Naive thymus-derived CD8-positive, alpha-beta T cell (primary cell): ENCODE data around the gene CHRNB4. TPM values are rescaled to one million over a fixed set of nuclear protein-coding genes. Genes with fewer than 3 reads are reported as not detected.

ENCODE experiments used
- ATAC-seq, 2 donors: fragments of 150-1000 bp; cut with Tn5 transposase in 1 of 2; sonication (Bioruptor Pico), chemical (Tn5 transposase) in 1 of 2; 1 replicate in 1 of 2; 2 replicates in 1 of 2; pipeline ENCODE4 v1.10.0; 2021; ENCODE audit warnings: mild to moderate bottlenecking in 2 of 2, moderate library complexity in 2 of 2
- POLR2A ChIA-PET: fragments of 350-600 bp; sonication (Branson Sonifier 250); formaldehyde crosslinking; loops from one replicate; lab custom pipeline; 2021; ENCODE audit warnings: antibody characterized with exemption; lab: Charles Lee
- DNase-seq, 10 donors: peaks; one replicate each; pipeline versions ENCODE4 v3.0.0 to v3.0.0-alpha.2; 2020 to 2022
- H3K27ac Mint-ChIP-seq, 10 donors: one replicate each; pipeline ENCODE4 v1.8.0; 2020 to 2022; ENCODE audit warnings: mild to moderate bottlenecking in 10 of 10, mixed read lengths in 10 of 10, moderate library complexity in 4 of 10, inconsistent platforms in 1 of 10
- H3K27me3 Mint-ChIP-seq, 5 donors: one replicate each; pipeline ENCODE4 v1.8.0; 2021 to 2022; ENCODE audit warnings: mixed read lengths in 5 of 5
- H3K36me3 Mint-ChIP-seq, 3 donors: one replicate each; pipeline ENCODE4 v1.8.0; 2020 to 2022; ENCODE audit warnings: mixed read lengths in 3 of 3, mild to moderate bottlenecking in 2 of 3, inconsistent platforms in 1 of 3
- H3K4me1 Mint-ChIP-seq, 4 donors: one replicate each; pipeline ENCODE4 v1.8.0; 2021 to 2022; ENCODE audit warnings: mixed read lengths in 4 of 4
- H3K4me3 Mint-ChIP-seq, 10 donors: one replicate each; pipeline ENCODE4 v1.8.0; 2020 to 2022; ENCODE audit warnings: mild to moderate bottlenecking in 10 of 10, mixed read lengths in 10 of 10, moderate library complexity in 6 of 10, inconsistent platforms in 1 of 10
- H3K9me3 Mint-ChIP-seq, 9 donors: one replicate each; pipeline ENCODE4 v1.8.0; 2020 to 2022; ENCODE audit warnings: mixed read lengths in 9 of 9, mild to moderate bottlenecking in 3 of 9, inconsistent platforms in 1 of 9, moderate library complexity in 1 of 9
- polyA plus RNA-seq, 3 donors: library from polyadenylated mRNA; unstranded; fragments of 300-500 nt; fragmentation: Illumina TruSeq; gene quantifications; one replicate each; pipeline ENCODE4 v1.2.3, GENCODE V29; 2021
- total RNA-seq, 8 experiments: library from RNA in 2 of 8; stranded (reverse) in 2 of 8; gene quantifications; one replicate each; pipeline ENCODE4 v1.2.3 and lab custom pipeline; 2021 to 2026

The CHRNB4 gene
- total and polyA plus RNA-seq, 5 experiments from 2014 or later: not detected

DNA sequence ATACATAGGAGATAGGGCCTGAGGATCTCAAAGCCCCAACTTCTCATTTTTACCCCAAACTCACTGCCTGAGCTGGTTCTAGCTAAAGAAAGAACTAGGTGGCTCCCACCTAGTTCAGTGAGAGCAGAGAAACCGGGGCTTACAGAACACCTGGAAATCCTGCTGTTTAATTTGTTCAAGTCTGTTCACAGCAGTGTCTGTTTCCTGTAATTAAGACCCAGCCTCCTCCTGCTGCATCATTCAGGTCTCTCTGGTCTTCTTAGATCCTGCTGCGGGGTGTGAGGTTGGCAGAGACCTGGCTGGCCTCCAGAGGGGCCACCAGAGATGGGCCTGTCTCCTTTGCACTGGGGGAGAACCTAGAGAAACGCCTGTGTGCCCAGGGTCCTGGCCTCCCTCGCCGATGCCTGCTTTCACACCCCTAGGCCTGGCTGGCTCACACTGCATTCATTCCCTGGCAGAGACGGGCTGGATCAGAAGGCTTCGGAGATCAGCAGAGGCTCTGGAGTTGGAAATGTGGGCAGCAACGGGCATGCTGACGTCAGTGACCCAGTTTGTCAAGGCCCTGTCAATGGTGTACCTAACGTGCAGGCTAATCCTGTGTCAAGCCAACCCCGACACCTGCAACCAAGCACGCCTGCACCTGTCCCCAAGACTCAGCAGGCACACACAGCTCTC lies 15.3 kb downstream of the CHRNB4 start:
- H3K27me3 Mint-ChIP-seq: peaks cover 28 to 51% (median 31%) of the 10 kb centered on the region in 5 donors
- H3K27ac Mint-ChIP-seq: no peak overlapping the region
- no peak for DNase-seq
- no peak overlapping the region for H3K4me3 Mint-ChIP-seq
- POLR2A ChIA-PET: no interaction called here
- H3K36me3 Mint-ChIP-seq: no peaks in the 10 kb centered on the region
- ATAC-seq: no peak
- H3K9me3 Mint-ChIP-seq: no peaks in the 10 kb centered on the region
- H3K4me1 Mint-ChIP-seq: peaks cover 2 to 12% (median 10%) of the 10 kb centered on the region in 4 donors

DNA sequence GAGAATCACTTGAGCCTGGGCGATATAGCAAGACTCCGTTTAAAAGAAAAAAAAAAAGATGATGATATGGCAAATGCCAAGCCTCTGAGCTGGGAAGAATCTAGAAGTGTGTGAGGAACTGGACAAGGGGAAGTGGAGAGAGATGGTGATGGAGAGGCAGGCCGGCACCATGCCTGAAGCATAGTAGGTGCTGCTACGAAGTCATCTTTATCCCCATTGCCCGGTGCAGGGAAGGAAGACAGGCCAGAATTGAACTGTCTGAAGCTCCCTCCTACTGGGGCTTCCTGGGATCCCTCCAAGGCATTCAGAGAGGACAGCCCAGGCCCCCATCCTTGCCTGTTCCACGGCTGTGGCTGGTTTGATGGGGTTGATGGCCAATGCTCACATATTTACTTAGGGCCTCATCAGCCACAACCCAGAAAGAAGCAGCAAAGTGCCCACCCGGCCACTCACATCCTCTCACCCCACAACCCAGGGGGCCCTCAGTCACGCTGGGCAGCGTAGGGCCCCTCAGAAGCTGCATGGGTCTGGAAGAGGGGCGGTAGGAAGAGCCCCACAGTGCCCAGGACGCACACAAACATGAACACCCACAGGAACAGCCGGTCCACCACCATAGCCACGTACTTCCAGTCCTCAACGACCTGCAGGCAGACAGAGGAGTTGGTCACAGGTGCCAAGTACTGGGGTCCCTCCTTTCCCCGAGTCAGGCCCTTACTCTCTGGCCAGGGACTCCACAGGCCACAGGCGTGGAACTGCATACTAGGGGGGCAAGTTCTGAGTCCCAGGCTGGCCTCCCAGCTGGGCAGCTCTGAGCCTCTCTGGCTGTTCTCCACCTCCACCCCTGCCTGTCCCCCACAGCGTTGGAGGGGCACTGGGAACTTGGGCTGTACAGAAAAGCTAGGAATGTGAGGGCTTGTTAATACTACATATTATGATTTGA lies 16.1 kb downstream of the CHRNB4 start:
- H3K4me3 Mint-ChIP-seq: no peak overlapping the region
- POLR2A ChIA-PET: no interaction called here
- H3K36me3 Mint-ChIP-seq: no peaks in the 10 kb centered on the region
- peaks cover 28 to 52% (median 33%) of the 10 kb centered on the region in 5 donors for H3K27me3 Mint-ChIP-seq
- DNase-seq (no peak), ATAC-seq (no peak)
- H3K4me1 Mint-ChIP-seq: peaks cover 2 to 12% (median 12%) of the 10 kb centered on the region in 4 donors
- no peaks in the 10 kb centered on the region for H3K9me3 Mint-ChIP-seq
- H3K27ac Mint-ChIP-seq: peak overlapping the region in 1 of 10 donors; percentile 16

DNA sequence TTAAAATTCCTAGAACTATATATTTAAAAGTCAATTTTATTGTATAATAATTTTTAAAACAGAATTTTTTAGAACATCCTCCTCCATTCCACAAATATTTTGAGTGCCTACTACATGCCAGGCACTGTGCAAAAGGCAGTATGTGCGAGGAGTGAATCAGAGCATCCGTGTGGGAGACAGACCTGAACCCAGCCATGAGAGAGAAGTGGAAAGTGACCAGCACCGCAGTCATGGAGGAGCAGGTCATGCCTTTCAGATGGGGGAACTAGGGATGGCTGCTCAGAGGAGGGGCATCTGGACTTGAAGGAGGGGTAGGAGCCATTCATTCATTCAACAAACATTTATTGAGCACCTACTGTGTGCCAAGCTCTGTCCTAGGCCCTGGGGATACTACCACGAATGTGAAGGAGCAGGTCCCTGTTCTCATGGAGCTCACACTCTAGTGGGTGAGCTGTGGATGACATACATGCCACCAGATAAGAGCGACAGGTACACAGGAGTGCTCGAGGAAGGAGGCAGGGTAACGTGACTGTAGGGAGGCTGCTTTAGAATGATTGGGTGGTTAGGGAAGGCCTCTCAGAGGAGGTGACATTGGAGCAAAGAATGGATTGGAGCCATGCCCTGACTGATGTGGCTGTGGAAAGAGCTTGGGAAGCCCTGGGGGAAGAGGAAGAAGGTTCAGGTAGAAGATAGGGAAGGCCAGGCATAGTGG lies 17.1 kb downstream of the CHRNB4 start:
- DNase-seq (no peak), ATAC-seq (no peak)
- no peak overlapping the region for H3K4me3 Mint-ChIP-seq
- peaks cover 33 to 54% (median 40%) of the 10 kb centered on the region in 5 donors for H3K27me3 Mint-ChIP-seq
- no peaks in the 10 kb centered on the region for H3K9me3 Mint-ChIP-seq
- H3K36me3 Mint-ChIP-seq: no peaks in the 10 kb centered on the region
- no peak overlapping the region for H3K27ac Mint-ChIP-seq
- peaks cover 2 to 20% (median 16%) of the 10 kb centered on the region in 4 donors for H3K4me1 Mint-ChIP-seq
- POLR2A ChIA-PET: interaction anchor here (0.6 kb wide), 1 partner anchor 115 kb away, joined by 3 read pairs; no protein-coding TSS in a partner anchor

DNA sequence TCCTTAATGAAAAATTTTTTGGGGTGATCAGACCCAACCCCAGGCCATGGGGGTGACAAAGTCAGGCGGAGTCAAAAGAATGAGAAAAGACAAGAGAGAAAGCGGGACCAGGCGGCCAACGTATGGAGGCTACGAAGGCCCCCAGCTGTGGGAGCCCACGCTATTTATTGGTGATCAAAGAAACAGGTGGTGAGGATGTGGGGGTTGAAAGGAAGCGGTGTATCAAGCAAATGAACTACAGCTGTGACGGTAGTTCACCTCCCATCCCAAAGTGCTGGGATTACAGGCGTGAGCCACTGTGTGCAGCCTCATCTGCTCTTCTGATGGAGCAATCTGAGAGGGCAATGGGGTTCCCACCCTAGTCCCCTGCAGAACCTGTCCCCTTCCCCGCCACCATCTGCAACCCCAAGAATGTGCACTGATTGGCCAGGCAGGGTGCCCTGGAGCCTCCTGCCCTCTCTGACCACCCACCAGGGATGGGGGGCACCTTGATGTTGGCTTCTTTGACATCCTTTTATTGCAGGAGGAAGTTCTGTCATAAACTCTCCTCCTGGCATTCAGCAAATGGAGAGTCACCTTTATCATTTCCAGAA lies 19.1 kb downstream of the CHRNB4 start:
- no peak for DNase-seq
- ATAC-seq: peak in 1 of 2 donors; percentile 58
- peaks cover 34 to 66% (median 40%) of the 10 kb centered on the region in 5 donors for H3K27me3 Mint-ChIP-seq
- no peaks in the 10 kb centered on the region for H3K36me3 Mint-ChIP-seq
- no peaks in the 10 kb centered on the region for H3K9me3 Mint-ChIP-seq
- no peak overlapping the region for H3K27ac Mint-ChIP-seq
- peak overlapping the region in 6 of 10 donors; percentile 18 to 65 (median 59) for H3K4me3 Mint-ChIP-seq
- H3K4me1 Mint-ChIP-seq: peaks cover 2 to 24% (median 18%) of the 10 kb centered on the region in 4 donors
- POLR2A ChIA-PET: no interaction called here

DNA sequence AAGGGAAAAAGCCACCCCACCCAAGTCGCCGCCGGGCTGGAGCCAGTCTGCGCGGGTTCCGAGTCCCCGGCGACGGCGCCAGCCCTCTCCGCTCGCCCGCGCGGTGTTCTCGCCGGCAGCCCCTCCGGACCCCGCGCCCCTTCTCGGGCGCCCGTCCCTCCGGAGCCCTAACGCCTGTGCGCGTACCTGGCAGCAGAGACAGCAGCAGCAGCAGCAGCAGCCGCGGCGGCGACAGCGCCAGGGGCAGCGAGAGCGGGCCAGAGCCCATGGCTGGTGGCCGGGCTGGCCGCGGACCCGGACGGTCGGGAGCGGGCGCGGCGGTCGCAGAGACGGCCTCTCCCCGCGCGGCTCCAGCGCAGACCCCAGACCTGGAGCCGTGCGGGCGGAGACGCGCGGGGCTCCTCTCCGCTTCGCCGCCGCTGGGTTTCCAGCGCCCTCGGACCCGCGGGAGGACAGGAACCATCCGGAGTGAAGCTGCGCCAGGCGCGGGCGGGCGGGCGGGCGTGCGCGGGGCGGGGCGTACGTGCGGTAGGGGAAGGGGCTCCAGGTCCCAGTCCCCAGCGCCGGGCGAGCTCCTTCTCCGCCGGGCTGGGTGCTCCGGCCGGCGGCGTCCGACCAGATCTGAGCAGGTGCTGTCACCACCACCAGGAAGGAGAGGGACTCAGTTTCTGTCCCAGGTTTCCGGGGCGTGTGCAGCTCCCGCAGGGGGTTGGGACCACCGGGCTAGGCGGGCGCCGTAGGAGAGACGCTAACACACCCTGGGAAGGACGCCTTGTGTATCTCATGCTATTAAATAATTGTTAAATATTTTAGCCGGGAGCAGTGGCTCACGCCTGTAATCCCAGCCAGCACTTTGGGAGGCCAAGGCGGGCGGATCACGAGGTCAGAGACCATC lies 20.2 kb downstream of the CHRNB4 start, which contains the start of gene CHRNA3:
TSS of gene CHRNA3 (minus strand) at position 470 of the 895 bp plus-strand sequence. CDS start at position 268, 202 bp downstream.
- Mint-ChIP-seq H3K9me3 (no peaks in the 10 kb centered on the region), H3K36me3 (no peaks in the 10 kb centered on the region), H3K4me1 (peaks cover 2 to 24% (median 18%) of the 10 kb centered on the region in 4 donors), H3K27ac (no peak within 1 kb of the TSS), H3K4me3 (peak within 1 kb of the TSS in 9 of 10 donors; percentile 26 to 69 (median 58)), H3K27me3 (peaks cover 33 to 66% (median 40%) of the 10 kb centered on the region in 5 donors)
- ATAC-seq (no peak), DNase-seq (no peak)
- POLR2A ChIA-PET: no interaction called here

DNA sequence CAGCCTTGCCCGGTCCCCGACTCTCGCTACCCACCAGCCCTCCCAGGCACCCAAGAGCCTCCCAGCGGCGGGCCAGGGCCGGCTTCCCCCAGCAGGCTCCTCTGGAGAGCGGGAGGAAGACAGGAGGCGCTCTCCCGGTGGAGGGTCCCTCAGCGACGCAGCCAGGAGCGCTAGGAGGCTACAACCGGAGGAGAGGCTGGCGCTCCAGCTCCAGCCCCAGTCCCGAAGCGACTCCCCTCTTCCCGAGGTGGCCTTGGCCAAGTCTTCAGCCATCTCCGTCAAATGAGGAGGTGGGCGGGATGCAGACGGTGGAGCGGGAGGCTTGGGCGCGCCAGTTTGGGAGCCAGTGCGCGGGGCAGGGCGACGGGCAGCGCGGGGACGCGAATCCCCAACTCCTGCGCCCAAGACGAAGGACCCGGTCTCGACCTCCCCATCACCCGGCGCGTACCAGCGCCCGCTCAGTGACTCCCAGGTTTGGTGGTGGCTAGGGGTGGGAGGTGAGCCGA lies 20.9 kb downstream of the CHRNB4 start:
- H3K27ac Mint-ChIP-seq: no peak overlapping the region
- peak overlapping the region in 5 of 10 donors; percentile 26 to 58 (median 41) for H3K4me3 Mint-ChIP-seq
- peaks cover 2 to 24% (median 18%) of the 10 kb centered on the region in 4 donors for H3K4me1 Mint-ChIP-seq
- H3K27me3 Mint-ChIP-seq: peaks cover 33 to 66% (median 40%) of the 10 kb centered on the region in 5 donors
- POLR2A ChIA-PET: no interaction called here
- H3K9me3 Mint-ChIP-seq: no peaks in the 10 kb centered on the region
- DNase-seq (no peak), ATAC-seq (no peak)
- no peaks in the 10 kb centered on the region for H3K36me3 Mint-ChIP-seq

DNA sequence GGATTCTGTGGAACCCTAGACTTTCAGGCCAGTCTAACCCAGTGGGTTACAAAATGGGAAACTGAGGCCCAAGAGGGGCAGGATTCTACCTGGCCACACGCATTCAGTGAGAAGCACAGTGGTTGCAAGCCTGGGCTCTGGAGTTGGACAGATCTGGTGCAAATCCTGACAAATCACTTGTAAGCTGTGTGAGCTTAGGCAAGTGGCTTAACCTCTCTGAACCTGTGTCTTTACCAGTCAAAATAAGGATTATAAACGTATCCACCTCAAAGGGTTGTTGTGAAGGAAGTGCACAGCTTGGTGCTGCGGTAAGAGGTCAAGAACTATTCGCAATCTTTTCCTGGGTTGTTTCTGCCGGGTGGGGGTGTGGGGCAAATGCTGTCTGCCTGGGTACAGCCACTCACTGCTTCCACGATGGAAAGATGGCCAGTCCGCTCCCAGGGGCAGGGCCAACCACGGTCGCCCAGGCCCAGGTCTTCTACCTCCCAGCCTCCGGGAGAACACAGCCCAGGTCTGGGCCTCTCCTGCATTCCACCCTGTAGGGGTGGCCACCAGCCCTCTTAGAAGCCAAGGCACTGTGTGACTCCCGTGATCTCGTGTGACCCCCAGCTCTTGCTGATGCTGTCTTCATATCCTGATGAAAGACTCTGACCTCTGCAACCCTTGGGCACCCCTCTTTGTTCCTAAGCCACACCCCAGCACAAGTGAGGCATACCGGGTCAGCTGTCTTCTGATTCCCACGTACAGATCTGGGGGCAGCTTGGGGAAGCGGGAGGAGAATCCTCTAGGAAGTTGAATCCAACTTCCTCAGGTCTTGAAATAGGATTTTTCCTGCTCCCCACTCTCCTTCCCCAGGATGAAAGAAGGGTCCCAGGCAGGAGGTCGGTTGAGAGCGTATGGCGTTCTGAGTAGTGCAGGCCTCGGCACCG lies 21.7 kb downstream of the CHRNB4 start:
- H3K9me3 Mint-ChIP-seq: no peaks in the 10 kb centered on the region
- POLR2A ChIA-PET: no interaction called here
- no peak for ATAC-seq
- peak overlapping the region in 6 of 10 donors; percentile 33 to 58 (median 44) for H3K4me3 Mint-ChIP-seq
- H3K36me3 Mint-ChIP-seq: no peaks in the 10 kb centered on the region
- no peak for DNase-seq
- H3K4me1 Mint-ChIP-seq: peaks cover 2 to 24% (median 18%) of the 10 kb centered on the region in 4 donors
- no peak overlapping the region for H3K27ac Mint-ChIP-seq
- H3K27me3 Mint-ChIP-seq: peaks cover 33 to 62% (median 38%) of the 10 kb centered on the region in 5 donors

DNA sequence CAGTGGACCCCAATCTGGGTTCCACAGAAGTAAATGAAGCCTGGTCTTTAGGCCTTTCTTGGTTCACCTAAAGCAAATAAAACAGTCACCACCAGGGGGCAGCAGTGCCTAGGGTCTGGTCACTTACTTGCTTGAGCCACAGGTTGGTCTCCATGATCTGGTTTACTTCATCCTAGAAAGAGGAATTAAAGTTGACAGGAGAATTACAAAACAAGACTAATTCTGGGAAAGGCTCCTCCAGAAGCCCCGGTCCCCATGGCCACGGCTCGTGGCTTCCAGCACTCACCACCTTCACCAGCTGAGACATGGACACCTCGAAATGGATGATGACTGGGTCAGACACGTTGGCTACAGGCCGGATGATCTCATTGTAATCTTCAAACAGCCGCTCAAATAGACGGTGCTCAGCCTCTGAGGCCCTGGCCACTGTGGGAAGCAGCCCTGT lies 22.5 kb downstream of the CHRNB4 start:
- H3K27me3 Mint-ChIP-seq: peaks cover 29 to 54% (median 32%) of the 10 kb centered on the region in 5 donors
- no peaks in the 10 kb centered on the region for H3K36me3 Mint-ChIP-seq
- H3K27ac Mint-ChIP-seq: peak overlapping the region in 1 of 10 donors; percentile 56
- peak overlapping the region in 8 of 10 donors; percentile 1 to 64 (median 42) for H3K4me3 Mint-ChIP-seq
- no peaks in the 10 kb centered on the region for H3K9me3 Mint-ChIP-seq
- DNase-seq (peak; percentile 54 to 90 (median 71)), ATAC-seq (peak; percentile 43 to 70)
- H3K4me1 Mint-ChIP-seq: peaks cover 2 to 24% (median 18%) of the 10 kb centered on the region in 4 donors
- POLR2A ChIA-PET: no interaction called here

DNA sequence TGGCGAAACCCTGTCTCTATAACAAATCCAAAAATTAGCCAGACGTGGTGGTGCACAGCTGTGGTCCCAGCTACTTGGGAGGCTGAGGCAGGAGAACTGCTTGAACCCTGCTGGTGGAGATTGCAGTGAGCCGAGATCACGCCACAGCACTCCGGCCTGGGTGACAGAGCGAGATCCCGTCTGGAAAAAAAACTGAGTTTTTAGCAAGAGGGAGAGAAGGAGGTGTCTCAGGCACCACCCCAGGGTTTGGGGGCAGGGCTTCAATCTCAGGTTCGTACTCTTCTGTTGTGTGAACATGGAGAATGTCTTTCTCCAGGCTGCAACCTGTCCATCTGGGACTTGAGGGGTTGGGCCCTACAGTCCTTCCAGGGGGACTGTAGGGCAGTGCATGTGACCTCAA lies 22.9 kb downstream of the CHRNB4 start:
- H3K36me3 Mint-ChIP-seq: no peaks in the 10 kb centered on the region
- no peak for ATAC-seq
- H3K4me3 Mint-ChIP-seq: peak overlapping the region in 1 of 10 donors; percentile 44
- H3K27ac Mint-ChIP-seq: no peak overlapping the region
- no peak for DNase-seq
- POLR2A ChIA-PET: no interaction called here
- no peaks in the 10 kb centered on the region for H3K9me3 Mint-ChIP-seq
- peaks cover 2 to 24% (median 18%) of the 10 kb centered on the region in 4 donors for H3K4me1 Mint-ChIP-seq
- peaks cover 24 to 49% (median 30%) of the 10 kb centered on the region in 5 donors for H3K27me3 Mint-ChIP-seq

DNA sequence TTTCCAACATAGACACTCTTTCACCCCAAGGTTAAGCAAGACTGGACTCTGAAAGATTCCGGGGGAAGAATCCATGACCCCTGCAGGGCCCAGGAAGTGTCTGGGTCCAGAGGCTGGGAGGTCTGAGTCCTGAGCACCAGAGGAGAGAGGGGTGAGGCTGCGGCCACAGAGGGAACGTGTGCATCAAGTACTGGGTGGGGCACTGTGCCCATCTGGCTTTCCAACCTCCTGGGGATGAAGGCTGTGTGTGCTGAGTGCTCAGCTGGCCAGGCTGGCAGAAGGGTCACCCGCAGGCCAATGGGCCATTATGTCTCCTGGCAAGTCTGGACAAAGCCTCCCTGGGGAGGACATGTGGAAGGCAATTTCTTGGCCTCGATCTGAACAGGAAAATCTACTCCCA lies 23.5 kb downstream of the CHRNB4 start:
- peaks cover 2 to 24% (median 18%) of the 10 kb centered on the region in 4 donors for H3K4me1 Mint-ChIP-seq
- no peaks in the 10 kb centered on the region for H3K36me3 Mint-ChIP-seq
- DNase-seq (no peak), ATAC-seq (no peak)
- no peaks in the 10 kb centered on the region for H3K9me3 Mint-ChIP-seq
- POLR2A ChIA-PET: no interaction called here
- H3K27me3 Mint-ChIP-seq: peaks cover 22 to 44% (median 28%) of the 10 kb centered on the region in 5 donors
- H3K27ac Mint-ChIP-seq: no peak overlapping the region
- H3K4me3 Mint-ChIP-seq: no peak overlapping the region
